Amygdala (tissue), 56 donors: ENCODE measurements around the gene LIPK.

Source experiments
- DNase-seq, 56 donors: peaks; one replicate each; lab custom pipeline; 2025; lab: John Stamatoyannopoulos, UW

LIPK gene

DNA sequence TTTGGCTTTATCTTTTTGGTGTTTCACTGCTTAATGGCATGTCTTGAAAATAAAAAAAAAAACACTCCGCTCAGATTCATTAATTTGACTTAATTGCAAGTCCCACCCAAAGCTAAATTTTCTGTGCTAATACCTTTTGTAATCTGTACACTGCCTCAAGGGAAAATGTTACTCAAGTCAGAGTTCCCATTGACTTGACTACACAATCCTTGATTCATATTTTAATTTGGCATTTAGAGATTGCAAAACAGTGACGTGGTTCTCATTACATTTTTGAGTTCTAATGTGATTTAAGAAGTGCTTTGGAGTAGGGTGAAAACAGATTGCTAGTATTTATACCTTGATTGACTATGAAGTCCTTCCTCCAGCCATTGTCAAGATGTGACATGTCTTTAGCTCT lies 75.2 kb downstream of the LIPK start:
- DNase-seq = no peak

DNA sequence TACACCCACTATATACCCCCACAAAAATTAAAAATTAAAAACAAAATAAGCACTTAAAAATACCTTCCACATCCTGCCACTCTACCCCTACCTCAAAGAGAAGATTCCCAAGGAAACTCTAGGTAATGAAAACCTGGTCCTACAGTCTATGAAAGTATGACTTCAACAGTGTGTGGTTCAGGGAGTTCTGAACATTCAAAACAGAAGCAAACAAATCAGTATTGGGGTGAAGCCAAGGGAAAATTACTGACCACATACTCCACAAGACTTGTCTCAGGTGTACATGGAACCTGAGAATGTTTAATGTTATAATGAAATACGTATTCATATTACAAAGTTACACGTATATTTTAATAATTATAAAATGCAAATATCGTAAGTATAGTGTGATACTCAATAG lies 76.2 kb downstream of the LIPK start:
- no peak for DNase-seq

DNA sequence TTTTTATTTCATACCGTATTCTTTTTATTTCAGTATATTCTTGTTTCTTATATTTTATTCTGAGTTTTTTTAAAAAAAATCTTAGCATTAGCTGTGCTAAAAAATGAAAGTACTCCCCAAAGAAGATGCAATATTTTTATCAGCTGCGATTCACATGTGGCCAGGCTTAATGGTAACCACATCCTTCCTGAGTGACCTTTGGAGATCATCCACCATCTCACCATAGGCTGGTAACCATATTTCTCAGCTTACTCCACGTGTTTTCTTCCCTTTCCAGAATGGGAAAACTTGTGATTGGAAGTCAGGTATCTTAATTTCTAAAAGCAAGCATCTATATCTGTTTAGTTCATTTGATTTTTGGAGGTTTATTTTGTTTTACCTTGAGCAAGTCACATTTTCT lies 77.7 kb downstream of the LIPK start:
- no peak for DNase-seq

DNA sequence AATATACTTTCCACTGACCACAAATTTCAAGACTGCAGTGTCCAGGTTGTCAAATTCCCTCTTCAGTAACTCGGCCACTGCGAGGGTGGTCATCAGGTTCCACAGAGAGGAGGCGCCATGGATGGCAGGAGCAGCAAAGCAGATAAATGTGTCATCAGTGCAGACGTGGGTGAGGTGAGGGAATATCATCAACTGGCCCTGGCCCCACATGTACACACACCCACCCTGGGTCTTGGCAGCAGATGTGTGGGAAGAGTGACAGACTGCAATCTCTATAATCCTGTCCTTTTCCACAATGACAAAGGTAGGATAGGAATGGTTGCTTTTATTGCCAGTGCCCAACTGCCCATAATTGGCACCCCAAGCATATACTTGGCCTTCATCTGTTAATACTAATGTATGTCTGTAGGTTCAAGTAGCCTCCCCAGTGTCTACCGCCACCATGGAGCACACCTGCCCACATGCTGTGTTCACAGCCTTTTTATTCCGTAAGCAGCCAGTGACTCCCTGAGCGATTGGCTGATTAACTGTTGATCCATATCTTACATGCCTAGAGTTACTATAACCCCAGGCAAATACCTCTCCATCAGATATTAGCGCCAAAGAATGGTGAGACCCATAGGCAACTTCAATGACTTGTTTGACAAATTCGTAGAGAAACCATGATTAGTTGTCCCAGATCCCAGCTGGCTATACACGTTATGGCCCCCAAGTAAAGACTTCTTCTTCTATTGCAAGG lies 80.2 kb downstream of the LIPK start:
- no peak for DNase-seq

DNA sequence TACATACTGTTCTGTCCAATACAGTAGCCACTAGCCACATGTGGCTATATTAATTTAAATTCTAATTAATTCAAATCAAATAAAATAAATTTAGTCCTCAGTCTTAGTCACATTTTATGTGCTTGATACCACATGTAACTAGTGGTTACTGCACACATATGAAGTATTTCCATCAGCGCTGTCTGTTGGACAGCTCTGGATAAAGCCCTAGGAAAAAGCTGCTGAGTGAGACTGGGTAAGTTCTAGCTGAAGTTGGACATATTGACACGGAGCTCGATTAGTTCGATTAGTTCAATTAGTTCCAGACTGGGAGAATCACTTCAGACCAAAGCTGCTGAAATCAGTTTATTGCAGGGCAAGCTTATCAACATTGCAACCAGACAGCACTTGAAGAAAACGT lies 81.4 kb downstream of the LIPK start:
- no peak for DNase-seq

DNA sequence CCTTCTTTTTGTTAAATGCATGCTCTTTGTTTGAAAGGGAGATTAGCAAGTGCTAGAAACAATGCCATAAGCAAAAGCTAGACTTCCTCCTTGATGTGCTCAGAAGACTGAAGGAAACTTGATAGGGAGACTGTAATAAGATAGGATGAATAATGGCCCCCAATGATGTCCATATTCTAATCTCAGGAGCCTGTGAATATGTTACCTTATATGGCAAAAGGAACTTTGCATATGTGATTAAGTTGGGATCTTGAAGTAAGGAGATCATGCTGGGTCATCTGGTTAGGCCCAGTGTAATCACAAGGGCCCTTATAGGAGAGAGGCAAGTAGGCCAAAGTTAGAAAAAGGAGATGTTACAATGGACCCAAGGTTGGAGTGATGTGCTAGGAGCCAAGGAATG lies 82.9 kb downstream of the LIPK start:
- DNase-seq = no peak

DNA sequence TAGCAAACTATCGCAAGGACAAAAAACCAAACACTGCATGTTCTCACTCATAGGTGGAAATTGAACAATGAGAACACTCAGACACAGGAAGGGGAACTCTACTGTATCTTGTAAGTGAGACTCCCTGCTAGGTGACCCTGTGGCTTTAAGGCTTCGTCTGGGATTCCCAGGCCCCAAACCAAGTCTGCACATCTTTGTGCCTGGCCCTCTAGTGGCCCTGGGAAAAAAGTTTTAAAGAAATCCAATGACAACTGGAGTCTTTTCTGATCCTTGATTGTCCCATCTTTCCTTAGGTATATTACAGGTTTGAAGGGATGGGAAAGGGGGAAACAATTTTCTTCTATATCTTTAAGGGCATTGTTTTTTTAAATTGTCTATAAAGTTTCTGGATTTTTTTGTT lies 85.9 kb downstream of the LIPK start:
- no peak for DNase-seq

DNA sequence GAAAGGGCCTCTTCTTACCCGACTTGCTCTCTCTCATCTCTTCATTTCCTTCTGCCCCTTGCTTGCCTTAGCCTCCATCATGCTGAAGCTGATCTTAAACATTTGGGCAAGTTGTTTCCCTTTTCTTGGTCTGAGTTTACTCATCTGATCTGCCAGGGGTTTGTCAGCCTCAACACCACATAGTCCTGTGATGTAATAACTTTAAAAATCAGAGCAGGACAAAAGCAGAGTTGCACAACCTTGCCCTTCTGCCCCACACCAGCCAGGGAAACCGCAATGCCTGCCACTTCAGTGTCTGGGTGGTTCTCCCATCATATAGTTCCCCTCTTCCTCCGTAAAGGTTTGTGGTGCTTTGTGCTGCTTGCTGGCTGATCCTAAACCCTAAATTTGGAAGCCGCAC lies 86.6 kb downstream of the LIPK start:
- peak in 23 of 56 donors; percentile 2 to 33 (median 5) for DNase-seq

DNA sequence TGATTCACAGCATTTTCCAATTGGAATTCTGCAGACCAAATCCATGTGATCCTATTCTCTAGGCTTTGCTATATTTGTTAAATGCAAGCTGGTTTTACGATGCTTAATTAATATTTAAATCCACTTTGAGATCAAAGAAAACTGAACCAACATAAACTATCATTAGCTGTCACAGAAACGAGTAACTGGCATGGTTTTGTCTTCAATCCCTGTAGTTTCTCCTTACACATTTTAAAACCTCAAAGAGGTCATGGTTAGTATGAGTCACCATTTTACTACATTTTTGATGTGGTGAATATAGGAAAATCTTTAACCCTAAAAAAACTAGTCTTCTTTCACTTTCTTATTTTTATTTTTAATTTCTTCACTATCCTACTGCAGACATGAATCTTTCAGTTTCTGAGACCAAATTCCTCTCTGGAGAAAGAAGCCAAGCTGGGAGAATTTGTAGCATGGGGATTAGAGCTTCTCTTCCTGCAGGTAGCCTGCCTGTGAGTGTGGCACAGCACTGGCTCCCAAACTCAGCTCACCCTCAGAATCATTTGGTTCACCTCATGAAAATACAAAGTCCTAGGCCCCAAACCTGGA lies 87.8 kb downstream of the LIPK start:
- DNase-seq = no peak

DNA sequence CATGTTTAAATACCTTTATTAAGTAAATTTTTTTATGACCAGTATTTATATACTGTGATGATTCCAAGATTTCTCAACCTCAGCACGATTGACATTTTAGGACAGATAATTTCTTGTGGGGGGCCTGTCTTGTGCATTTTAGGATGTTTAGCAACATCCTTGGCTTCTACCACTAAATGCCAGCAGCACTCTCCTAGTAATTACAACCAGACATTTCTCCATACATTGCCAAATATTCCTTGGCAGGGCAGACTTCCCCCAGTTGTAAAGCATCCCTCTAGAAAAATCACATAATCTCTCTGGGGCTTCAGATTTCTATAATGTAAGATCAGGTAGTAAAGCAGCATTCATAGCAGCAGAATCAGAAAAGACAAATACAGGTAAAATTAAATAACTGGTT lies 88.7 kb downstream of the LIPK start:
- DNase-seq = no peak

DNA sequence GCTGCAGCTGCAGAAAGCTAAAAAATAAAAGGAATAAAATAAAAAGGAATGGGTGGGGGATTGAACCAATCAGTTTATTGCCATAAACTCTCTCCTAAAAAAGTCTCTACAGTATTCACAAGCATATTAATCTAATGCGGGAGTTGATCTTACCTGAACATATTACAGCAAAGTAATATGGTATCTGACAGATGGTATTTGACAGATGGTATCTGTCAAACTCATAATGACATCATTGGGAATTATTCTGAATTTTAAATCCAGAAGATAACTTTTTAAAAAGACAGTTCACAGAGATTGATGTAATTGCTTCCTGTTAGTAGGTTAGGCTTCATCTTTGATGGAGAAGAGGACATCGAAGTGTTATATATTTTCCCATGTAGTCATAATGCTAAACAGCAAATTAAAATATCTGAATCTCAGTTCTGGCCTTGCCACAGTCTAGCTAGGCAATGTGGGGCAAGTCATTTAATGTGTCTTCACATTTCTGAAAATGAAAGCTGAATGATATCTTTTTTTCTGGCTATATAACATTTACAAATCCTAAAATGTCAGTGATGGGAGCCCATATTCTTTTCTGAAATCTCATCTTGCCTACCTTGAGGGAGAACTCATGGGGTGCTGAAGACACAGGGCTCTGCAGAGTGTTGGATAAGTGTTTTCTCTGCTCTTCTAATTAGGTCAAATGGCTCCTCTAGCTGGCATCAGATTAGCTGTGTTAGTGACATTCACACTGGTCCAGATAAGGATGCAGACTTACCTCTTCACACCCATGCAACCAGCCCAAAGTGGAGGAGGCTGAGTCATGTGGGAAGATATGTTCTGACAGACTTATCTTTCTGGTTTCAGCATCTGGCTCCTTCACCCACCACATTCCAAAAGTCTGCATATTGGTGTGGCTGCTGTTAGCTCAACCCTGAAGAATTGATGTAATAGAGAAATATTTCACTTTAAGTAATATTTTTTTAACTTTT lies 94.4 kb downstream of the LIPK start:
- no peak for DNase-seq
